ENCODE results near the gene PARS2.

Gene PARS2

GRCh38 chr1:54805466-54805865 is 41.1 kb upstream of the PARS2 start:
- FAIRE-seq = no peak
- TF ChIP-seq, protein P1, sequence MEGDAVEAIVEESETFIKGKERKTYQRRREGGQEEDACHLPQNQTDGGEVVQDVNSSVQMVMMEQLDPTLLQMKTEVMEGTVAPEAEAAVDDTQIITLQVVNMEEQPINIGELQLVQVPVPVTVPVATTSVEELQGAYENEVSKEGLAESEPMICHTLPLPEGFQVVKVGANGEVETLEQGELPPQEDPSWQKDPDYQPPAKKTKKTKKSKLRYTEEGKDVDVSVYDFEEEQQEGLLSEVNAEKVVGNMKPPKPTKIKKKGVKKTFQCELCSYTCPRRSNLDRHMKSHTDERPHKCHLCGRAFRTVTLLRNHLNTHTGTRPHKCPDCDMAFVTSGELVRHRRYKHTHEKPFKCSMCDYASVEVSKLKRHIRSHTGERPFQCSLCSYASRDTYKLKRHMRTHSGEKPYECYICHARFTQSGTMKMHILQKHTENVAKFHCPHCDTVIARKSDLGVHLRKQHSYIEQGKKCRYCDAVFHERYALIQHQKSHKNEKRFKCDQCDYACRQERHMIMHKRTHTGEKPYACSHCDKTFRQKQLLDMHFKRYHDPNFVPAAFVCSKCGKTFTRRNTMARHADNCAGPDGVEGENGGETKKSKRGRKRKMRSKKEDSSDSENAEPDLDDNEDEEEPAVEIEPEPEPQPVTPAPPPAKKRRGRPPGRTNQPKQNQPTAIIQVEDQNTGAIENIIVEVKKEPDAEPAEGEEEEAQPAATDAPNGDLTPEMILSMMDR (IDR thresholded peaks at IDR 0.05; ENCODE audit: insufficient read depth, missing control alignments) = no peak
- no peak for DNase-seq (ENCODE audit: insufficient read length, low spot score)

- DNase-seq (ENCODE audit: insufficient read length, low spot score) = no peak
- TF ChIP-seq, protein P1 (IDR thresholded peaks at IDR 0.05; ENCODE audit: insufficient read depth, missing control alignments) = no peak
Observed at GRCh38 chr1:54804471-54805132, 40.3 kb upstream of the PARS2 start.

GRCh38 chr1:54803761-54804470 is 39.6 kb upstream of the PARS2 start:
- TF ChIP-seq, protein P1 (IDR thresholded peaks at IDR 0.05; ENCODE audit: insufficient read depth, missing control alignments) = no peak
- FAIRE-seq = no peak

More at GRCh38 chr1:54804471-54805132, 40.3 kb upstream of the PARS2 start:
- FAIRE-seq = no peak

DNA sequence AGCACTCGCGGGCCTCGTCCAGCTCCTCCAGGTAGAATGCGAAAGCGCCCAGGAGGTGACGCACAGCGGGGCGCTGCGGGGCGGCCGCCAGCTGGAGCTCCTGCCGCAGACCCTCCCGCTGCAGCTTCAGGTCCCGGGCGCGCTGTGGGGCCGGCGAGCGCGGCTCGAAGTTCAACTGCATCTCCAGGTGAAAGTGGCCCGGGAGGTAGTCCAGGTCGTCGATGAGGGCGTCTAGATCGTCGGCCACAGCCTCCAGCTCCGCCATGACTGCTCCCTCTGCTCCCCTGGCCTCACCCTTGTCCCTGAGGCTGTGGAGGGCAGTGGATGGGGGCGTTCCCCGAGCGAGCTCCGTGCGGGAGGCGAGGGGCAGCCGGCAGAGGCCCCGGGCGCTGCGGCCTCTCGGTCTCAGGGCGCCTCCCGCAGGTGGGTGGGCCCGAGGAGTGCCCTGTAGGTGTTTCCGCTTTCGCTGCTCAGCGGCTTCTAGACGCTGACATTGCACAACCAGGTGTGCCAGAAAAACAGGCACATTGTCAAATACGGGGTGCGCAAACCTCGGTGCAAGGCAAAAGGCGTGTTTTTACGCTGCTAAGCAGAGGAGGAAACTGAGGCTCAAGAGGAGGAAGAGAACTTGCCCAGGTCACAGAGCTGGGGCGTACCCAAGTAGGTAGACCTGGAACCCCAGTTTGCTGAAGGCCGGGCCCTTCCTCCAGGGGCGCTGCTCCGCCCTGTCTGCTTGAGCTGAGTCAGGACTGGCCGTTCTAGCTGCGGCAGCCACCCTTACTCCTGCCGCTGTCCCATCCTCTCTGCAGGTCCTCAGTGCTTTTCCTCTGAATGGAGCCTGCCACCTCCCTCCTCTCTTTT is 36.8 kb upstream of the PARS2 start, which contains the start of gene TTC22:
TTC22 (minus strand) TSS at position 425 of the 861 bp plus-strand sequence; CDS start at position 265, 160 bp downstream.
- TF ChIP-seq, protein P1 (IDR thresholded peaks at IDR 0.05; ENCODE audit: insufficient read depth, missing control alignments) = no peak
- FAIRE-seq = no peak
- DNase-seq (ENCODE audit: insufficient read length, low spot score) = no peak

More at GRCh38 chr1:54803761-54804470, 39.6 kb upstream of the PARS2 start:
- DNase-seq (ENCODE audit: insufficient read length, low spot score) = no peak

- DNase-seq (ENCODE audit: insufficient read length, low spot score) = no peak
- FAIRE-seq = no peak
- TF ChIP-seq, protein P1 (IDR thresholded peaks at IDR 0.05; ENCODE audit: insufficient read depth, missing control alignments) = no peak
Observed at GRCh38 chr1:54800041-54800898, 35.9 kb upstream of the PARS2 start.
